ENCODE measurements around the gene MBD3L5.
A peak's percentile ranks its signal among the peaks of the same experiment; 100 is the strongest.
"Not testable (repeated sequence)": the region's sequence is repeated elsewhere in the genome, so short reads cannot be mapped to it uniquely, and the experiment has no call there.

Gene MBD3L5

DNA sequence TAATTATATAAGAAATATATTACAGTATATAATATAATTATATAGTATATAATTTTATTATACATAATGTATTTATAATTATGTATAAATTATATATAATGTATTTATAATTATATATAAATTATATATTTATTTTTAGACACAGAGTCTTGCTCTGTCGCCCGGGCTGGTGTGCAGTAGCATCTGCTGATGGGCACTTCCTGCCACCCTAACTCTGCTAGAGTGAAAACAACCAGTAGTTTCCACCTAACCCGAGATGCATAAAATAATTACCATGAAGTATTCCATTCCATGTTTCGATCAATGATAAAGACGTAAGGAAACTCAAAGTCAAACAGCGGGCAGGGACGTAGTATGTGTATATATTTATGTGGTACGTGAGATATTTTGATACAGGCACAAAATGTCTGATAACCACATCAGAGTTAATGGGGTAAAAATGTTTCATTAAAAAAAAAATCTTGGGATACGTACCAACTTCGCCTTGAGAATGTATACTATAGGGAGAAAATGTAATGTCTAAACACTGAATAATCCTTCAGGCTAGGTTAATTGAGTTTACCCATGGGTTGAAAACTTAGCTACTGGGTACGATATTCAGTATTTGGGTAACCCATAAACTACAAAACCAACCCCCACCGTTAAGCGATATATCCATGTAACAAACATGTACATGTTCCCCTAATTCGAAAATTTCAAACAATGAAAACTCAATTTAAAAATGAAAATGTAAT is 24.4 kb downstream of the MBD3L5 start:
- DNase-seq = not testable (repeated sequence)

DNA sequence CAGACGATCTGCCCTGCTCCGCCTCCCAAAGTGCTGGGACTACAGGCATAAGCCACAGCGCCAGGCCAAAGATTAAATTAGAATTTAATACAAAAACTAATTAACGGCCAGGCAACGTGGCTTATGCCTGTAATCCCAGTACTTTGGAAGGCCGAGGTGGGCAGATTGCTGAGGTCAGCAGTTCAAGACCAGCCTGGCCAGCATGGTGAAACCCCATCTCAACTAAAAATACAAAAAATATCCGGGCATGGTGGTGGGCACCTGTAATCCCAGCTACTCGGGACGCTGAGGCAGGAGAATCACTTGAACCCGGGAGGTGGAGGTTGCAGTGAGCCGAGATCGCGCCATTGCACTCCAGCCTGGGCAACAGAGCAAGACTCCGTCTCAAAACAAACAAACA is 25.3 kb downstream of the MBD3L5 start:
- not testable (repeated sequence) for DNase-seq

DNA sequence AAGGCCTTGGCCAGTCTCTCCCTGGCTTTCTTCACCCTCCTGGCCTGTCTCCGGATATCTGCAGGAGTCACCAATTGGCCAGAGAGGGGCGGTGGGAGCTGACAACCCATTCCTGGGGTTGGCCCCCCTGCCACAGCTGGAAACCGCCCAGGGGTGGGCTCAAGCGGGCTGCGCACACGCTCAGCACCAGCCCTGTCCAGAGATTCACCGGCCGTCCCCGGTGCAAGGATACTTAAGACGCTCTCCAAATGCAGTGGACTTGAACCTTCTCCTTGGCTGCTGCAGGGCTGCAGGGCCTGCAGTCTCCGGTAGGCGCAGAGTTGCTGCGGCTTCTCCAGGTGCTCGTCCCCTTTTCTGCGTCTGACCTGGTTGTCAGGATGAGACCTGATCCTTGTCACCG is 26.0 kb downstream of the MBD3L5 start:
- DNase-seq = not testable (repeated sequence)

DNA sequence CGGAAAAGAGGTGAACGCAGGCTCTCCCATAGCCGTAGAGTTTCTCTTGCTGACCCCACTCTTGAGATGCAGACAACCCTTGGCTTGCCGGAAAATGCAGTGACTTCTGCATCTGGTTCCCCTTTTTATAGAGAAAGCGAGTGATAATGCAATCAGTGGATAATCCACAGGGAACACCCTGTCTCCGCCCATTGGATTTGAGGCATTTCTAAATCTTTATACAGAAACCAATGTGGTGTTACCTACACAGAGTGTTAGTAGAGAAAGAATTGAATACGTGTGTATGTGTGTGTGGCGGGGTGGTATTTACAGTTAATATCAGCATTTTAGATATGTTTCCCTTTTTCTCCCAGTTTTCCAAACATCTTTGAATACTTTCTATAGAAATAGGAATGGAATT is 28.2 kb downstream of the MBD3L5 start, which contains the start of gene MBD3L3:
Gene MBD3L3, minus strand, starts transcription at position 101 of the 400 bp plus-strand sequence. Its CDS starts 71 bp downstream, at position 30.
- DNase-seq = not testable (repeated sequence)

DNA sequence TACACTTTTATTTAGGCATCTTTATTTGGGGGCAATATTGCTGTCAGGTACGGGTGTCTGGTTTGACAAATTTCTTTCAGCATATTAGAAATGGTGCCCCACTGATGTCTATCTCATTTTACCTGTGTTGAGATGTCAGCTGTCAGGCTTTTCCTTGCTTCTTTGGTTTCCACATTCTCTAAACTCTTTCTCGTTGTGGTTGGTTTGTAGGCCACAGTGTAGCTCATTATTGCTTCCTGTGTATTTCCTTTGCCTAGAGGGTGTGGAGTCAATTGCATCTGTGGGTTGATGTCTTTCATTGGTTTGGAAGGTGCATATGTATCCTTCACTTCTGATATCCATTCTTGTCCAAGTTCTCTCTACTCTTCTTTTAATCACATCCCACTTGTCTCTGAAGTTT is 29.6 kb downstream of the MBD3L5 start:
- not testable (repeated sequence) for DNase-seq

DNA sequence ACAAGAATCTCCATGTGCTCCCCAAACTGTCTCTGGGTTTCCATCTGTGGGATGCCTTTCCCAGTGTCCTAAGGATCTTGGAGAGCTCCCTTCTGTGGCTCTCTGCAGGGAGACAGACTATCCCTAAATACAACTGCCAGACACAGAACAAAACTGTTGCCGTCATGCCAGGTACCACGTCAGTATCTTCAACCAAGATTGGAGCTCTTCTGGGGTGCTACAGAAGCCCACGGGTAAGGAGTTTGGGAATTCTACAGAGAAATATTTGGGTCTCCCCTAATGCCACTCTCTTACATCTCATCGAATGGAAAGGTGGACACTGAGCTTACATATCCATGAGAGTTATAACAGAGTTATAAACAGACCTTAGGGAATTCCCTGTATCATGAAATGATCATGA is 33.0 kb downstream of the MBD3L5 start:
- no peak for DNase-seq

DNA sequence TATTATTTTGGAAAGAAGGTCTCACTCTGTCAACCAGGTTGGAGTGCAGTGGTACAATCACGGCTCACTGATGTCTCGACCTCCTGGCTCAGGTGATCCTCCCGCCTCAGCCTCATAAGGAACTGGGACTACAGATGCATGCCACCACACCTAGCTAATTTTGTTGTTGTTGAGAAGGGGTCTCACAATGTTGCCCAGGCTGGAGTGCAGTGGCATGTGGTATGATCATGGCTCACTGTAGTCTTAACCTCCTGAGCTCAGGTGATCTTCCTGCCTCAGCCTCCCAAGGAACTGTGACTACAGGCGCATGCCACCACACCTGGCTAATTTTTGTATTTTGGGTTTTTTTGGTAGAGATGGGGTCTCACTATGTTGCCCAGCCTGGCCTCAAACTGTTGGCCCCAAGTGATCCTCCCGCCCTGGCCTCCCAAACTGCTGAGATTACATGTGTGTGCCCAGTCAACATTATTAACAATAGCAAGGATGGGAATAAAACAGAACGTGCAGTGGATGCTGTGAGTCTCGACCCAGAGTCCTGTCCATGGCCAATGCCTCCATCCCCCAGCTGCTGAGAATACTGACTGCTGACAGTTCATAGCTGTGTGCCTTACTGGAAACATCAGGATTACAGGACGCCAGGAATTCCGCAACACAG is 33.5 kb downstream of the MBD3L5 start:
- no peak for DNase-seq

DNA sequence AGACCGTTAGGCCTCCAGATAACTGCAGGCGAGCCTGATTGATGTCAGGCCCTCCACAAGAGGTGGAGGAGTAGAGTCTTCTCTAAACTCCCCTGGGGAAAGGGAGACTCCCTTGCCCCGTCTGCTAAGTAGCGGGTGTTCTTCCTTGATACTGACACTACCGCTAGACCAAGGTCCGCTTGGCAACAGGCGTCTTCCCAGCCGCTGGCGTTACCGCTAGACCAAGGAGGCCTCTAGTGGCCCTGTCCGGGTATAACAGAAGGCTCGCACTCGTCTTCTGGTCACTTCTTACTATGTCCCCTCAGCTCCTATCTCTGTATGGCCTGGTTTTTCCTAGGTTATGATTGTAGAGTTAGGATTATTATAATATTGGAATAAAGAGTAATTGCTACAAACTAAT is 36.7 kb downstream of the MBD3L5 start:
- not testable (repeated sequence) for DNase-seq

DNA sequence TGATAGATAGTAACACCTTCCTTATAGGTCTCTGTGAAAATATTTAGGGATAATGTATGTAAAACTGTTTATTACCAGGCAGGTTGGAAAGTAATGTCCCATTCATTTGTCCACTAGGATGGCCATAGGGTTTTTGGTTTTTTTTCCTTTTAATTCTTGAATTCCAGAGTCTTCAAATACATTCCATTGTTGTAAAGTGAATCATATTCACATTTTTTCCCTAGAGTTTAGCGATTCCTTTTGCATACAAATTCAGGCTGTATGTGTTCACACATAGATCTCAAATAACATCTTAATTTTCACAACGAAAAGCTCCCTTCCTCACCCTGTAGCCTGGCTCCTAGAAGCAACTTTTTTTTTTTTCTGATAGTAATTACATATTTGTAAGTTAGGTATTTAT is 37.3 kb downstream of the MBD3L5 start:
- DNase-seq = no peak

DNA sequence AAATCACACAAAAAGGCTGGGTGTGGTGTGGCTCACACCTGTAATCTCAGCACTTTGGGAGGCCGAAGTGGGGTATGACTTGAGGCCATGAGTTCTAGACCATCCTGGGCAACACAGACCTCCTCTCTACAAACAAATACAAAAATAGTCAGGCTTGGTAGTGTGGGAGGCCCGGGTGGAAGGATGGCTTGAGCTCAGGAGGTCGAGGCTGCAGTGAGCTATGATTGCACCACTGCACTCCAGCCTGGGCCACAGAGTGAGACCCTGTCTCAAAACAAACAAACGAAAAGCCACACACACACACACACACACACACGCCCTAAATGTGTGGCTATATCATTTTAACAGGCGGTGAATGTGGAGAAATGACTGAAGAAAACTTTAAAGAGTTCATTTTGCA is 38.2 kb downstream of the MBD3L5 start:
- no peak for DNase-seq

DNA sequence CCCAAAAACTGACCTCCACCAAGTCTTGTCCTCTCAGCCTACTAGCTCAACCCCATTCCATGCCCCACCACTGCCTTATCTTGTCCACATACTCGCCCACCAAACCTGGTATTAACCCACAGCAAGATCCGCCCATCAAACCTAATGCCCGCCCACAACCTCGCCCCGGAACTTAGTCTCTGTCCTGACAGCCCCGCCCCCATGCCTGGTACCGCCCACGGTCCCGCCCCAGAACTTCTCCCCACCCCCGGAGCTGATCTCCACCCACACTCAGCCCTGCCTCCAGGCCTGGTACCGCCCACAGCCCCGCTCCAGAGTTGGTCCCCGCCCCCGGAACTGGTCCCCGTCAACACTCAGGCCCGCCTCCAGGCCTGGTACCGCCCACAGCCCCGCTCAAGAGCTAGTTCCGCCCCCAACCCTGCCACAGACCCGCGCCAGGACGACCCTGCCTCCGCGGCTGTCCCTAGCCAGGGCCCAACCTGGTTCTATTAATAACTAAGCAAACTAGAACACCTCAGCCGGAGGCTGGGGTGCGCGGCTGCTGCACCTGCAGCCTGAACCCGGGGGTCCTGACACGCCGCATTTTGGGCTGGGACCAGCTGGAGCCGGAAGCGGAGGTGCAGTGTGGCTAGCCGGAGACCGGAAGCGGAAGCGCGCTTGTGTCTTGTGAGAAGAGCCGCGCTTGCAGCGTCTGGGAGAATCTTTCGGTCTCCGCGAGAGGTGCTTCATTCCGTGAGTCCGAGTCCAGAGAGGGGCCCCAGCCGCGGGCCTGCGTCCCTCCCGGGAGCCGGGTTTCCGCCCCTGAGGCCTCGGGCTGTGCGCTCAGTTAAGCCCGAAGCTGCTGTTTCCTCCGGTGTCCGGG is 38.9 kb downstream of the MBD3L5 start, which contains the start of gene ZNF557:
Gene ZNF557, plus strand, starts transcription at position 662 of the 862 bp plus-strand sequence. CDS start 5,372 bp downstream, outside the sequence.
- peak; percentile 96 to 98 for DNase-seq

DNA sequence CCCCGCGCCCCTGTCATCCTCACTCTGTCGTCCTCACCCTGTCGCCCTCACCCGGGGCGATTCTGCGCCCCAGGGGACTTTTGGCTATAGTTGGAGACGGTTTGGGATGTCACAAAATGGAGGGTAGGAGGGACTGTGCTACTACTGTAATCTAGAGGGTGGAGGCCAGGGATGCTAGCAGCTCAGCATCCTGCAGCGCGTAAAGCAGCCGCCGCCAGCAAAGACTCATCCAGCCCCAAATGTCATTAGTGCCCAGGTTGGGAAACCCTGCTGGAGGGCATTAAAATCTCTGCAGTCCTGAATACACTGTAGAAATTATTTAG is 39.5 kb downstream of the MBD3L5 start:
- no peak for DNase-seq

DNA sequence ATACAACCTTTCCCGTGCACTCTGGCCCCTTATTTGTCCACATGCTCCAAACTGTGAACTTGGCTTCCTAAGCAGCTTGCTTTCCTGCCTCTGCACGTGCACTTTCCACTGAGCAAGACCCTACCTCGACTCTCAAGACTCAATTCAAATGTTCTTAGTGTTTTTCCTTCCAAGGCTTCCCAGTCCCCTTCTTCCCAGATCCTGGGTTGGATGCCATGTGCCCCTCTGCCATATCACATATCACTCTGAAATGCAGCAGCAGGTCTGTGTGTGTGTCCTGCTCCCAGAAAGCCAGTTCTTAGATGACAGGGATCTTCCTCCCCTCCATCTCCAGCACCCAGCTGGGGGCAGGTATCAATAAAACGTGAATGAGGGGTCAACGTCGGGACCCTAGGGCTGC is 42.2 kb downstream of the MBD3L5 start:
- no peak for DNase-seq

DNA sequence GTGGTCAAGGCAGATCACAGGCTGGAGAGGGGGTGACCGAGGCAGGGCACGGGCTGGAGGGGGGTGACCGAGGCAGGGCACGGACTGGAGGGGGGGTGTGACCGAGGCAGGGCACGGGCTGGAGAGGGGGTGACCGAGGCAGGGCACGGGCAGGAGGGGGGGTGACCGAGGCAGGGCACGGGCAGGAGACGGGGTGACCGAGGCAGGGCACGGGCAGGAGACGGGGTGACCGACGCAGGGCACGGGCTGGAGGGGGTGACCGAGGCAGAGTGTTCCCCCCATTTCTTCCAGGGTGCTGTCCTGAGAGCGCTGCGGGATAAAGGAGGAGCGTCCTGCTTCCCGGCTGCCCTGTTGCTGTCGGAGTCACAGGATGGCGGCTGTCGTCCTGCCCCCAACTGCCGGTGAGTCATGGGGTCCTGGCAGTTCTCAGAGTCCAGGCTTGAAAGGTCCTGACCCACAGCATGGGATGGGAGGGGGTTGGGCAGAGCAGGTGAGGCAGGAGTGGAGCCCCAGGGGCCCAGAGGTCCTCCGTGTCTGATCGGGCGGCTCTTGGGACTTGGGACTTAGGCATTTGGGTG is 44.4 kb downstream of the MBD3L5 start:
- no peak for DNase-seq

DNA sequence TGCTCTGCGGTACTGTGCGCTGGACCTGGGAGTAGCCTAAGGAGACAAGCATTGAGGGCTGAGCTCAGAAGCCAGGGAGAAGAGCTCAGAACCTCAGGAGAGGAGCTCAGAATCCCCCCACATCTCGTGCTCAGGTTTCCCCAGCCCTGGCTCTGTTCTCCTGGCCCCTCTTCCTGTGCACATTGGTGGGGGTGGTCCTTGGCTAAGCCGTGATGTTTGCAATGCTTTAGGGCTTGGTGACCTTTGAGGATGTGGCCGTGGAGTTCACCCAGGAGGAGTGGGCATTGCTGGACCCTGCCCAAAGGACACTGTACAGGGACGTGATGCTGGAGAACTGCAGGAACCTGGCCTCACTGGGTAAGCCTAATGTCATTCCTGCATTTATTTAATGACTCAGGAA is 45.8 kb downstream of the MBD3L5 start:
- DNase-seq = no peak

DNA sequence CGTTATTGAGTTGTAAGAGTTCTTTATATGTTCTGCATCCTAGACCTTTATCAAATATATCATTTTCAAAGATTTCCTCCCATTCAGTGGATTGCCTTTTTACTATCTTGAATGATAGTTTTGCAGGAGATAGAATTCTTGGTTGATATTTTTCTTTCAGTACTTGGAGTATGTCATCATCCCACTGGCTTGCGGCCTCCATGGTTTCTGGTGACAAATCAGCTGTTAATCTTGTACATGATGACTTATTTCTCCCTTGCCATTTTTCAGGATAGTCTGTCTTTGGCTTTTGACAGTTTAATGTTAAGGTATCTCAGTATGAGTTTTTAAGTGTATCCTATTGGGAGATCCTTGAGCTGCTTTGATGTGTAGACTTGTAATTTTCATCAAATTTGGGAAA is 47.6 kb downstream of the MBD3L5 start:
- DNase-seq = no peak

Measured in hippocampal formation (tissue), 2 donors.